ENCODE results near the gene HS3ST5. TPM values are rescaled to one million over a fixed set of nuclear protein-coding genes. Genes with fewer than 3 reads are reported as not detected.

HS3ST5 gene
- polyA plus RNA-seq, 1 donor (not counting 4 experiments of a cell fraction or from before 2014, with no cell fraction given), result not detected

DNA sequence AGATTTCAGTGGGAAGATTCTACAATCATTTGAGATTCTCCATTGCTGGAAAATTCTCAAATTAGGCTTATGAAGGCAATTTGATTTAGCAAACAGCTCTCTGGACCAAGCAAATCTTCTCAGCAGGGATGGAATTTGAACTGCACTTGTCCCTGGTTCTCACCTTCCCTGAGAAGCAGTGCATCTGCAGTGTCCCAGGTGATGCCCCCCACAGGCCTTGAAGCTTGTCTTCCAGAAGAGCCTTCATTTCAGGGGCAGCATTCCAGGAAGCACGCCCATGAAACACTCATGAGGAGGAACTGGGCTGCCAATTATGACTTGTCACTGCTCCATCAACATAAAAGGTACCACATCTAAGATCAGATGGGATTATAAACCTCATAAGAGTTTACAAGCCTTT is 289.0 kb downstream of the HS3ST5 start:
- TF ChIP-seq EZH2 (IDR thresholded peaks at IDR 0.05; ENCODE audit: low read length), result no peak
- TF ChIP-seq, protein P1, sequence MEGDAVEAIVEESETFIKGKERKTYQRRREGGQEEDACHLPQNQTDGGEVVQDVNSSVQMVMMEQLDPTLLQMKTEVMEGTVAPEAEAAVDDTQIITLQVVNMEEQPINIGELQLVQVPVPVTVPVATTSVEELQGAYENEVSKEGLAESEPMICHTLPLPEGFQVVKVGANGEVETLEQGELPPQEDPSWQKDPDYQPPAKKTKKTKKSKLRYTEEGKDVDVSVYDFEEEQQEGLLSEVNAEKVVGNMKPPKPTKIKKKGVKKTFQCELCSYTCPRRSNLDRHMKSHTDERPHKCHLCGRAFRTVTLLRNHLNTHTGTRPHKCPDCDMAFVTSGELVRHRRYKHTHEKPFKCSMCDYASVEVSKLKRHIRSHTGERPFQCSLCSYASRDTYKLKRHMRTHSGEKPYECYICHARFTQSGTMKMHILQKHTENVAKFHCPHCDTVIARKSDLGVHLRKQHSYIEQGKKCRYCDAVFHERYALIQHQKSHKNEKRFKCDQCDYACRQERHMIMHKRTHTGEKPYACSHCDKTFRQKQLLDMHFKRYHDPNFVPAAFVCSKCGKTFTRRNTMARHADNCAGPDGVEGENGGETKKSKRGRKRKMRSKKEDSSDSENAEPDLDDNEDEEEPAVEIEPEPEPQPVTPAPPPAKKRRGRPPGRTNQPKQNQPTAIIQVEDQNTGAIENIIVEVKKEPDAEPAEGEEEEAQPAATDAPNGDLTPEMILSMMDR (optimal IDR thresholded peaks at IDR 0.05 in 1 of 3, IDR thresholded peaks at IDR 0.05 in 1 of 3, conservative IDR thresholded peaks at IDR 0.05 in 1 of 3; ENCODE audit: extremely low read depth in 1 of 3, insufficient read depth in 2 of 3, low read length in 3 of 3), result no peak

GRCh38 chr6:114052141-114052540 is 290.7 kb downstream of the HS3ST5 start:
- peaks cover 2% of the 10 kb centered on the region for H3K4me1 ChIP-seq (ENCODE audit: control insufficient read depth, extremely low read depth, insufficient read depth, low read length)
- H3K9ac ChIP-seq (ENCODE audit: control insufficient read depth, extremely low read depth, insufficient read depth, low read length), result no peak overlapping the region
- no peak overlapping the region for H3K4me3 ChIP-seq (ENCODE audit: control insufficient read depth in 2 of 3, extremely low read depth in 1 of 3, insufficient read depth in 2 of 3, low read depth in 1 of 3, low read length in 3 of 3)
- no peaks in the 10 kb centered on the region for H4K20me1 ChIP-seq (ENCODE audit: control insufficient read depth, extremely low read depth, insufficient read depth, low read length)
- DNase-seq (ENCODE audit: low read depth, low spot score), result no peak
- no peaks in the 10 kb centered on the region for H3K36me3 ChIP-seq (ENCODE audit: control insufficient read depth in 2 of 2, extremely low read depth in 1 of 2, insufficient read depth in 2 of 2, low read length in 2 of 2)
- no peak for FAIRE-seq
- H2AFZ ChIP-seq (ENCODE audit: control insufficient read depth, low read length), result no peak overlapping the region
- H3K9me1 ChIP-seq (ENCODE audit: control insufficient read depth, extremely low read depth, insufficient read depth, low read length), result no peaks in the 10 kb centered on the region
- dilution Hi-C loops (cut with MboI; ENCODE audit: extremely low pct_ligation_motif_present, low sequenced_read_pairs), result no loop called here
- no peaks in the 10 kb centered on the region for H3K79me2 ChIP-seq (ENCODE audit: control insufficient read depth, insufficient read depth, low read length)
- TF ChIP-seq EZH2 (IDR thresholded peaks at IDR 0.05; ENCODE audit: low read length), result no peak
- TF ChIP-seq, protein P1 (optimal IDR thresholded peaks at IDR 0.05 in 1 of 3, IDR thresholded peaks at IDR 0.05 in 1 of 3, conservative IDR thresholded peaks at IDR 0.05 in 1 of 3; ENCODE audit: extremely low read depth in 1 of 3, insufficient read depth in 2 of 3, low read length in 3 of 3), result no peak
- H3K27ac ChIP-seq (ENCODE audit: control insufficient read depth, insufficient read depth, low read length), result no peak overlapping the region
- H3K9me3 ChIP-seq (ENCODE audit: control insufficient read depth, low read depth, low read length), result no peaks in the 10 kb centered on the region
- H3K4me2 ChIP-seq (ENCODE audit: control insufficient read depth, extremely low read depth, insufficient read depth, low read depth, low read length), result no peak overlapping the region
- no peaks in the 10 kb centered on the region for H3K27me3 ChIP-seq (ENCODE audit: control insufficient read depth, extremely low read depth, insufficient read depth, low read length)

More for the DNA sequence above, 289.0 kb downstream of the HS3ST5 start:
- dilution Hi-C loops (cut with MboI; ENCODE audit: extremely low pct_ligation_motif_present, low sequenced_read_pairs), result no loop called here
- Histone ChIP-seq H3K9ac (ENCODE audit: control insufficient read depth, extremely low read depth, insufficient read depth, low read length) (no peak overlapping the region), H3K4me2 (ENCODE audit: control insufficient read depth, extremely low read depth, insufficient read depth, low read depth, low read length) (no peak overlapping the region), H3K27ac (ENCODE audit: control insufficient read depth, insufficient read depth, low read length) (no peak overlapping the region), H3K27me3 (ENCODE audit: control insufficient read depth, extremely low read depth, insufficient read depth, low read length) (no peaks in the 10 kb centered on the region), H3K79me2 (ENCODE audit: control insufficient read depth, insufficient read depth, low read length) (no peaks in the 10 kb centered on the region), H3K4me1 (ENCODE audit: control insufficient read depth, extremely low read depth, insufficient read depth, low read length) (peaks cover 2% of the 10 kb centered on the region), H2AFZ (ENCODE audit: control insufficient read depth, low read length) (no peak overlapping the region), H3K9me1 (ENCODE audit: control insufficient read depth, extremely low read depth, insufficient read depth, low read length) (no peaks in the 10 kb centered on the region), H3K9me3 (ENCODE audit: control insufficient read depth, low read depth, low read length) (no peaks in the 10 kb centered on the region), H3K4me3 (ENCODE audit: control insufficient read depth in 2 of 3, extremely low read depth in 1 of 3, insufficient read depth in 2 of 3, low read depth in 1 of 3, low read length in 3 of 3) (no peak overlapping the region), H4K20me1 (ENCODE audit: control insufficient read depth, extremely low read depth, insufficient read depth, low read length) (no peaks in the 10 kb centered on the region), H3K36me3 (ENCODE audit: control insufficient read depth in 2 of 2, extremely low read depth in 1 of 2, insufficient read depth in 2 of 2, low read length in 2 of 2) (no peaks in the 10 kb centered on the region)
- no peak for DNase-seq (ENCODE audit: low read depth, low spot score)
- FAIRE-seq, result no peak
